ENCODE data around the gene TBC1D25. TPM values are rescaled to one million over a fixed set of nuclear protein-coding genes. Genes with fewer than 3 reads are reported as not detected.

The TBC1D25 gene
- polyA plus RNA-seq, 2 donors: 5.1 to 6.9 TPM

GRCh38 chrX:48504261-48504660 lies 35.3 kb upstream of the TBC1D25 start:
- no peaks in the 10 kb centered on the region for H3K9me3 ChIP-seq (ENCODE audit: control insufficient read depth in 2 of 2, insufficient read depth in 1 of 2, low read depth in 1 of 2, low read length in 1 of 2)
- no peaks in the 10 kb centered on the region for H3K27me3 ChIP-seq (ENCODE audit: control insufficient read depth in 1 of 2, insufficient read depth in 2 of 2, low read length in 2 of 2)
- no peak overlapping the region for H3K4me3 ChIP-seq (ENCODE audit: low read depth in 1 of 2, low read length in 2 of 2)
- no peak overlapping the region for H3K27ac ChIP-seq (ENCODE audit: low read depth in 2 of 2, low read length in 1 of 2)
- H3K4me1 ChIP-seq (ENCODE audit: control insufficient read depth in 2 of 2, insufficient read depth in 2 of 2, low read length in 1 of 2): peaks cover 0 to under 1% of the 10 kb centered on the region in 2 donors
- 65 to 73% methylated on average over 7 of the region's 7 CpGs for WGBS, 2 donors
- H3K36me3 ChIP-seq (ENCODE audit: control insufficient read depth in 2 of 2, insufficient read depth in 2 of 2, low read length in 1 of 2): no peaks in the 10 kb centered on the region

GRCh38 chrX:48505481-48505880 lies 34.0 kb upstream of the TBC1D25 start:
- H3K36me3 ChIP-seq (ENCODE audit: control insufficient read depth in 2 of 2, insufficient read depth in 2 of 2, low read length in 1 of 2): no peaks in the 10 kb centered on the region
- no peaks in the 10 kb centered on the region for H3K9me3 ChIP-seq (ENCODE audit: control insufficient read depth in 2 of 2, insufficient read depth in 1 of 2, low read depth in 1 of 2, low read length in 1 of 2)
- WGBS, 2 donors: 65 to 70% methylated on average over 5 of the region's 5 CpGs
- peaks cover 0 to 8% of the 10 kb centered on the region in 2 donors for H3K4me1 ChIP-seq (ENCODE audit: control insufficient read depth in 2 of 2, insufficient read depth in 2 of 2, low read length in 1 of 2)
- H3K27ac ChIP-seq (ENCODE audit: low read depth in 2 of 2, low read length in 1 of 2): no peak overlapping the region
- no peak overlapping the region for H3K4me3 ChIP-seq (ENCODE audit: low read depth in 1 of 2, low read length in 2 of 2)
- no peaks in the 10 kb centered on the region for H3K27me3 ChIP-seq (ENCODE audit: control insufficient read depth in 1 of 2, insufficient read depth in 2 of 2, low read length in 2 of 2)

GRCh38 chrX:48507246-48507645 lies 32.3 kb upstream of the TBC1D25 start:
- H3K27me3 ChIP-seq (ENCODE audit: control insufficient read depth in 1 of 2, insufficient read depth in 2 of 2, low read length in 2 of 2): no peaks in the 10 kb centered on the region
- WGBS, 2 donors: 67 to 91% methylated on average over 5 of the region's 5 CpGs
- no peak overlapping the region for H3K4me3 ChIP-seq (ENCODE audit: low read depth in 1 of 2, low read length in 2 of 2)
- no peaks in the 10 kb centered on the region for H3K36me3 ChIP-seq (ENCODE audit: control insufficient read depth in 2 of 2, insufficient read depth in 2 of 2, low read length in 1 of 2)
- peaks cover 0 to 8% of the 10 kb centered on the region in 2 donors for H3K4me1 ChIP-seq (ENCODE audit: control insufficient read depth in 2 of 2, insufficient read depth in 2 of 2, low read length in 1 of 2)
- no peaks in the 10 kb centered on the region for H3K9me3 ChIP-seq (ENCODE audit: control insufficient read depth in 2 of 2, insufficient read depth in 1 of 2, low read depth in 1 of 2, low read length in 1 of 2)
- H3K27ac ChIP-seq (ENCODE audit: low read depth in 2 of 2, low read length in 1 of 2): no peak overlapping the region

GRCh38 chrX:48508400-48509244 lies 30.9 kb upstream of the TBC1D25 start, which contains the start of gene PORCN:
TSS of gene PORCN (plus strand) at chrX:48508992. CDS start at chrX:48509821, 829 bp downstream.
- Histone ChIP-seq H3K27ac (ENCODE audit: low read depth in 2 of 2, low read length in 1 of 2) (peak within 1 kb of the TSS; percentile 70 to 79), H3K36me3 (ENCODE audit: control insufficient read depth in 2 of 2, insufficient read depth in 2 of 2, low read length in 1 of 2) (no peaks in the 10 kb centered on the region), H3K4me3 (ENCODE audit: low read depth in 1 of 2, low read length in 2 of 2) (peak within 1 kb of the TSS; percentile 51 to 79), H3K9me3 (ENCODE audit: control insufficient read depth in 2 of 2, insufficient read depth in 1 of 2, low read depth in 1 of 2, low read length in 1 of 2) (no peaks in the 10 kb centered on the region), H3K4me1 (ENCODE audit: control insufficient read depth in 2 of 2, insufficient read depth in 2 of 2, low read length in 1 of 2) (peaks cover 0 to 8% of the 10 kb centered on the region in 2 donors), H3K27me3 (ENCODE audit: control insufficient read depth in 1 of 2, insufficient read depth in 2 of 2, low read length in 2 of 2) (no peaks in the 10 kb centered on the region)
- 0 to 29% methylated on average over 51 to 65 of the region's 65 CpGs for WGBS, 2 donors

DNA sequence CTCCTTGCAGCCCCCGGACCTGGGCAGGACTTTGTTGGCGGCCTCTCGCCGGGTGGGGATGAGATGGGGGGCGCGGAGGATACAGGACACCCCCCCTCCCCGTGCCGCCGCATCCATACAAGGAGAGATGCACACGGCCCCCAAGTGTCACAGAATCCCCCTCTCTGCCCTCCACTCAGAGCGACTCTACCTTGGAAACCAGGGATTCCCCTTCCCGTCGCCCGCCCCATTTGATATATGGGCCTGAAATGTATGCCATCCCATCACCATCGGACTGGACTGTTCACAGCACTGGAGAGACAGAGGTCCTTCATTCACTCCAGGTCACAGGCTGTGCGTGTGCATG lies 30.3 kb upstream of the TBC1D25 start:
- Histone ChIP-seq H3K4me1 (ENCODE audit: control insufficient read depth in 2 of 2, insufficient read depth in 2 of 2, low read length in 1 of 2) (peaks cover 0 to 8% of the 10 kb centered on the region in 2 donors), H3K4me3 (ENCODE audit: low read depth in 1 of 2, low read length in 2 of 2) (peak overlapping the region; percentile 51 to 79), H3K36me3 (ENCODE audit: control insufficient read depth in 2 of 2, insufficient read depth in 2 of 2, low read length in 1 of 2) (no peaks in the 10 kb centered on the region), H3K9me3 (ENCODE audit: control insufficient read depth in 2 of 2, insufficient read depth in 1 of 2, low read depth in 1 of 2, low read length in 1 of 2) (no peaks in the 10 kb centered on the region), H3K27ac (ENCODE audit: low read depth in 2 of 2, low read length in 1 of 2) (peak overlapping the region; percentile 16 to 79), H3K27me3 (ENCODE audit: control insufficient read depth in 1 of 2, insufficient read depth in 2 of 2, low read length in 2 of 2) (no peaks in the 10 kb centered on the region)
- WGBS, 2 donors: 1 to 22% methylated on average over 16 of the region's 16 CpGs

GRCh38 chrX:48509619-48510018 lies 29.9 kb upstream of the TBC1D25 start:
- WGBS, 2 donors: 48 to 50% methylated on average over 11 of the region's 11 CpGs
- peak overlapping the region; percentile 51 to 79 for H3K4me3 ChIP-seq (ENCODE audit: low read depth in 1 of 2, low read length in 2 of 2)

DNA sequence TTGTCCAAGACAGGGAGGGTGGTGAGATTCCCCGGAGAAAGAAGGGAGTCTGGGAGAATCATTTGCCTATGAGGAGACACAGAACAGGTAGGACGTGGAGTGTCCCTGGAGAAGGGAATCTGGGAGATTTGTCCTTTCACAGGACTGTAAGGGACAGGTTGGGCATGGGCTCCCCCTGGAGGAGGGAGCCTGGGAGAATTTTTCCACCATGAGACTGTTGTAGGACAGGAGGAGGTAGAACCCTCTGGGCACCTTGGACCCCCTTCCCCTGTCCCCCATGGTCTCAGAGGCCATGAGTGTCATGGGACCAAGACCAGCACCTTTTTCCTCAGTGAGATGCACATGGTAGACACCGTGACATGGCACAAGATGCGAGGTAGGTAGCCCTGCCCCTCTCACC lies 28.0 kb upstream of the TBC1D25 start:
- Histone ChIP-seq H3K27me3 (ENCODE audit: control insufficient read depth in 1 of 2, insufficient read depth in 2 of 2, low read length in 2 of 2) (no peaks in the 10 kb centered on the region), H3K36me3 (ENCODE audit: control insufficient read depth in 2 of 2, insufficient read depth in 2 of 2, low read length in 1 of 2) (no peaks in the 10 kb centered on the region), H3K9me3 (ENCODE audit: control insufficient read depth in 2 of 2, insufficient read depth in 1 of 2, low read depth in 1 of 2, low read length in 1 of 2) (no peaks in the 10 kb centered on the region), H3K4me1 (ENCODE audit: control insufficient read depth in 2 of 2, insufficient read depth in 2 of 2, low read length in 1 of 2) (peaks cover 0 to 13% of the 10 kb centered on the region in 2 donors), H3K27ac (ENCODE audit: low read depth in 2 of 2, low read length in 1 of 2) (no peak overlapping the region), H3K4me3 (ENCODE audit: low read depth in 1 of 2, low read length in 2 of 2) (no peak overlapping the region)
- WGBS, 2 donors: 61 to 66% methylated on average over 4 of the region's 4 CpGs

More at GRCh38 chrX:48509619-48510018, 29.9 kb upstream of the TBC1D25 start:
- Histone ChIP-seq H3K27ac (ENCODE audit: low read depth in 2 of 2, low read length in 1 of 2) (no peak overlapping the region), H3K4me1 (ENCODE audit: control insufficient read depth in 2 of 2, insufficient read depth in 2 of 2, low read length in 1 of 2) (peaks cover 0 to 8% of the 10 kb centered on the region in 2 donors), H3K9me3 (ENCODE audit: control insufficient read depth in 2 of 2, insufficient read depth in 1 of 2, low read depth in 1 of 2, low read length in 1 of 2) (no peaks in the 10 kb centered on the region), H3K27me3 (ENCODE audit: control insufficient read depth in 1 of 2, insufficient read depth in 2 of 2, low read length in 2 of 2) (no peaks in the 10 kb centered on the region), H3K36me3 (ENCODE audit: control insufficient read depth in 2 of 2, insufficient read depth in 2 of 2, low read length in 1 of 2) (no peaks in the 10 kb centered on the region)

GRCh38 chrX:48512371-48512935 lies 27.1 kb upstream of the TBC1D25 start:
- Histone ChIP-seq H3K27me3 (ENCODE audit: control insufficient read depth in 1 of 2, insufficient read depth in 2 of 2, low read length in 2 of 2) (no peaks in the 10 kb centered on the region), H3K4me3 (ENCODE audit: low read depth in 1 of 2, low read length in 2 of 2) (no peak overlapping the region), H3K4me1 (ENCODE audit: control insufficient read depth in 2 of 2, insufficient read depth in 2 of 2, low read length in 1 of 2) (peaks cover 0 to 13% of the 10 kb centered on the region in 2 donors), H3K9me3 (ENCODE audit: control insufficient read depth in 2 of 2, insufficient read depth in 1 of 2, low read depth in 1 of 2, low read length in 1 of 2) (no peaks in the 10 kb centered on the region), H3K27ac (ENCODE audit: low read depth in 2 of 2, low read length in 1 of 2) (no peak overlapping the region), H3K36me3 (ENCODE audit: control insufficient read depth in 2 of 2, insufficient read depth in 2 of 2, low read length in 1 of 2) (peaks cover 0 to 1% of the 10 kb centered on the region in 2 donors)
- 84 to 95% methylated on average over 20 of the region's 20 CpGs for WGBS, 2 donors

- 79 to 89% methylated on average over 4 of the region's 4 CpGs for WGBS, 2 donors
- H3K27ac ChIP-seq (ENCODE audit: low read depth in 2 of 2, low read length in 1 of 2): no peak overlapping the region
- H3K4me1 ChIP-seq (ENCODE audit: control insufficient read depth in 2 of 2, insufficient read depth in 2 of 2, low read length in 1 of 2): peaks cover 0 to 13% of the 10 kb centered on the region in 2 donors
- H3K36me3 ChIP-seq (ENCODE audit: control insufficient read depth in 2 of 2, insufficient read depth in 2 of 2, low read length in 1 of 2): peaks cover 0 to 1% of the 10 kb centered on the region in 2 donors
- no peaks in the 10 kb centered on the region for H3K9me3 ChIP-seq (ENCODE audit: control insufficient read depth in 2 of 2, insufficient read depth in 1 of 2, low read depth in 1 of 2, low read length in 1 of 2)
- no peak overlapping the region for H3K4me3 ChIP-seq (ENCODE audit: low read depth in 1 of 2, low read length in 2 of 2)
- H3K27me3 ChIP-seq (ENCODE audit: control insufficient read depth in 1 of 2, insufficient read depth in 2 of 2, low read length in 2 of 2): no peaks in the 10 kb centered on the region
Measured at GRCh38 chrX:48513670-48514069, 25.8 kb upstream of the TBC1D25 start.
